ENCODE measurements around the gene ATAD5. TPM values are rescaled to one million over a fixed set of nuclear protein-coding genes. Genes with fewer than 3 reads are reported as not detected.

ATAD5 gene
- total and polyA plus RNA-seq, 2 of the 4 experiments (the other 2 are of a cell fraction): 1.0 to 1.3 TPM

DNA sequence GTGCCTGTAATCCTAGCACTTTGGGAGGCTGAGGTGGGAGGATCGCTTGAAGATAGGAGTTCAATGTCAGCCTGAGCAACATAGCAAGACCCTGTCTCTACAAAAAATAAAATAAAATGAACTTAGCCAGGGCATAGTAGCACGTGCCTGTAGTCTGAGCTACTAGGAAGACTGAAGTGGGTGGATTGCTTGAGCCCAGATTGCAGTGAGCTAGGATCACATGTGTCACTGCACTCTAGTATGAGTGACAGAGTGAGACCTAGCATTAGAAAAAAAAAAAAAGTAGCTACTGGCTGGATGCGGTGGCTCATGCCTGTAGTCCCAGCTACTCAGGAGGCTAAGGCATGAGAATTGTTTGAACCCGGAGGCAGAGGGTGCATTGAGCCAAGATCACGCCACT lies 96.0 kb downstream of the ATAD5 start:
- BruUV-seq (replicated peaks): no TSS peak
- Histone ChIP-seq H3K79me1 (ENCODE audit: low read depth in 1 of 2, low read length in 2 of 2) (no peaks in the 10 kb centered on the region), H2BK120ac (ENCODE audit: low read depth, low read length) (no peak overlapping the region), H3K36me3 (ENCODE audit: control insufficient read depth, insufficient read depth, low read length) (no peaks in the 10 kb centered on the region), H4K20me1 (ENCODE audit: insufficient read depth, low read length) (no peaks in the 10 kb centered on the region), H2AK9ac (replicated peaks; ENCODE audit: low read depth, low read length, poor library complexity) (no peak overlapping the region), H3K14ac (replicated peaks; ENCODE audit: low read depth, low read length) (no peak overlapping the region), H2BK15ac (ENCODE audit: low read depth, low read length) (no peak overlapping the region), H3K9me3 (ENCODE audit: control insufficient read depth, insufficient read depth, low read length) (no peaks in the 10 kb centered on the region), H3K9ac (ENCODE audit: low read depth, low read length) (no peak overlapping the region), H2AFZ (replicated peaks; ENCODE audit: low read length, poor library complexity) (no peak overlapping the region), H3K56ac (ENCODE audit: extremely low read depth, insufficient read depth, low read length) (no peak overlapping the region), H3K18ac (ENCODE audit: low read depth, low read length) (no peak overlapping the region), H3K4me3 (ENCODE audit: insufficient read depth, low read depth, low read length) (no peak overlapping the region), H3K27ac (ENCODE audit: insufficient read depth, low read length) (no peak overlapping the region), H4K5ac (ENCODE audit: low read depth, low read length) (no peak overlapping the region), H4K91ac (ENCODE audit: insufficient read depth, low read depth, low read length) (no peak overlapping the region), H2BK5ac (ENCODE audit: low read depth, low read length, poor library complexity, severe bottlenecking) (no peak overlapping the region), H3K4ac (ENCODE audit: low read depth, low read length) (no peak overlapping the region), H3K4me1 (ENCODE audit: control insufficient read depth, insufficient read depth, low read length) (no peaks in the 10 kb centered on the region), H3K4me2 (ENCODE audit: low read depth, low read length) (no peak overlapping the region), H4K8ac (ENCODE audit: low read depth in 2 of 2, low read length in 2 of 2) (no peak overlapping the region), H3K9me1 (ENCODE audit: insufficient read depth, low read length) (no peaks in the 10 kb centered on the region; the same call in 1 of the 2 replicates), H2AK5ac (ENCODE audit: low read depth, low read length) (no peak overlapping the region), H3K27me3 (ENCODE audit: control insufficient read depth, insufficient read depth, low read length) (peaks cover 7% of the 10 kb centered on the region; the same call in 1 of the 2 replicates), H2BK20ac (ENCODE audit: low read depth, low read length) (no peak overlapping the region), H3K23ac (ENCODE audit: low read depth, low read length) (no peak overlapping the region)
- dilution Hi-C loops (cut with HindIII; ENCODE audit: low sequenced_read_pairs, unreplicated experiment): no loop called here
- no CpG with 5 or more reads among the region's 5 CpGs for WGBS, 2 experiments (ENCODE audit: extremely low coverage in 2 of 2, insufficient read length in 1 of 2)
- intact Hi-C loops (cut with micrococcal nuclease): no loop called here
- ChIA-PET POLR2A (ENCODE audit: unreplicated experiment) (no interaction called here), CTCF (interaction anchor here (0.7 kb wide), 1 partner anchor 65 kb away, joined by 3 read pairs; no protein-coding TSS in a partner anchor)
- no peak for TF ChIP-seq MAZ (IDR thresholded peaks at IDR 0.05; ENCODE audit: borderline replicate concordance, low read depth, low read length)
- TF ChIP-seq, protein P1, sequence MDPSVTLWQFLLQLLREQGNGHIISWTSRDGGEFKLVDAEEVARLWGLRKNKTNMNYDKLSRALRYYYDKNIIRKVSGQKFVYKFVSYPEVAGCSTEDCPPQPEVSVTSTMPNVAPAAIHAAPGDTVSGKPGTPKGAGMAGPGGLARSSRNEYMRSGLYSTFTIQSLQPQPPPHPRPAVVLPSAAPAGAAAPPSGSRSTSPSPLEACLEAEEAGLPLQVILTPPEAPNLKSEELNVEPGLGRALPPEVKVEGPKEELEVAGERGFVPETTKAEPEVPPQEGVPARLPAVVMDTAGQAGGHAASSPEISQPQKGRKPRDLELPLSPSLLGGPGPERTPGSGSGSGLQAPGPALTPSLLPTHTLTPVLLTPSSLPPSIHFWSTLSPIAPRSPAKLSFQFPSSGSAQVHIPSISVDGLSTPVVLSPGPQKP (IDR thresholded peaks at IDR 0.05; ENCODE audit: borderline replicate concordance, low read depth, low read length): no peak
- no peak for TF ChIP-seq SMC3 (IDR thresholded peaks at IDR 0.05; ENCODE audit: low read depth, low read length)
- no peak for TF ChIP-seq BHLHE40 (IDR thresholded peaks at IDR 0.05; ENCODE audit: low read depth, low read length)
- TF ChIP-seq MXI1 (IDR thresholded peaks at IDR 0.05; ENCODE audit: borderline replicate concordance, low read depth, low read length): no peak
- TF ChIP-seq, protein P2, sequence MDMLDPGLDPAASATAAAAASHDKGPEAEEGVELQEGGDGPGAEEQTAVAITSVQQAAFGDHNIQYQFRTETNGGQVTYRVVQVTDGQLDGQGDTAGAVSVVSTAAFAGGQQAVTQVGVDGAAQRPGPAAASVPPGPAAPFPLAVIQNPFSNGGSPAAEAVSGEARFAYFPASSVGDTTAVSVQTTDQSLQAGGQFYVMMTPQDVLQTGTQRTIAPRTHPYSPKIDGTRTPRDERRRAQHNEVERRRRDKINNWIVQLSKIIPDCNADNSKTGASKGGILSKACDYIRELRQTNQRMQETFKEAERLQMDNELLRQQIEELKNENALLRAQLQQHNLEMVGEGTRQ (IDR thresholded peaks at IDR 0.05; ENCODE audit: low read depth, low read length): no peak
- TF ChIP-seq NFE2L2 (IDR thresholded peaks at IDR 0.05; ENCODE audit: low read depth, low read length): no peak
- ATAC-seq (ENCODE audit: low read depth) (no peak), DNase-seq (no peak)
- in situ Hi-C loops (cut with MboI; ENCODE audit: low sequenced_read_pairs): no loop called here
